ENCODE measurements around the gene EFHB.

DNA sequence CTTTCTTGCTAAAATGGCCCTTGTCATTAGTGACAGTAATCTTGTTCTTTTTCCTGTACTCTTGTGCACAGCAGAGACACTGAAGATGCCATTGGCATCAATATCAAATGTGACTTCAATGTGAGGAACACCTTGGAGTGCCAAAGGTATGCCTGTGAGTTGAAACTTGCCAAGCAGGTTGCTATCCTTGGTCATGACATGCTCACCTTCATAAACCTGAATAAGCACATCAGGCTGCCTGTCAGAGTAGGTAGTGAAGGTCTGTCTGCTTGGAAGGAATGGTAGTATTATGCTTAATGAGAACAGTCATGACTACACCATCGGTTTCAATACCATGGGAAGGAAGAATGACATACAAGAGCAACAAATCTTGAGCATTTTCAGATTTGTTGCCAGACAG is 6.6 kb upstream of the EFHB start:
- TF ChIP-seq, protein P1, sequence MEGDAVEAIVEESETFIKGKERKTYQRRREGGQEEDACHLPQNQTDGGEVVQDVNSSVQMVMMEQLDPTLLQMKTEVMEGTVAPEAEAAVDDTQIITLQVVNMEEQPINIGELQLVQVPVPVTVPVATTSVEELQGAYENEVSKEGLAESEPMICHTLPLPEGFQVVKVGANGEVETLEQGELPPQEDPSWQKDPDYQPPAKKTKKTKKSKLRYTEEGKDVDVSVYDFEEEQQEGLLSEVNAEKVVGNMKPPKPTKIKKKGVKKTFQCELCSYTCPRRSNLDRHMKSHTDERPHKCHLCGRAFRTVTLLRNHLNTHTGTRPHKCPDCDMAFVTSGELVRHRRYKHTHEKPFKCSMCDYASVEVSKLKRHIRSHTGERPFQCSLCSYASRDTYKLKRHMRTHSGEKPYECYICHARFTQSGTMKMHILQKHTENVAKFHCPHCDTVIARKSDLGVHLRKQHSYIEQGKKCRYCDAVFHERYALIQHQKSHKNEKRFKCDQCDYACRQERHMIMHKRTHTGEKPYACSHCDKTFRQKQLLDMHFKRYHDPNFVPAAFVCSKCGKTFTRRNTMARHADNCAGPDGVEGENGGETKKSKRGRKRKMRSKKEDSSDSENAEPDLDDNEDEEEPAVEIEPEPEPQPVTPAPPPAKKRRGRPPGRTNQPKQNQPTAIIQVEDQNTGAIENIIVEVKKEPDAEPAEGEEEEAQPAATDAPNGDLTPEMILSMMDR (IDR thresholded peaks at IDR 0.05): no peak
- TF ChIP-seq EP300 (IDR thresholded peaks at IDR 0.05): no peak
- no peak for TF ChIP-seq POLR2A (IDR thresholded peaks at IDR 0.05)
- no peak for TF ChIP-seq POLR2AphosphoS5 (IDR thresholded peaks at IDR 0.05)
